NCI-H526 treated with DMSO at 0.1 percent for 48 hours (cell line): Measurements from ENCODE around the gene CSF3R.
"Not testable (repeated sequence)": the region's sequence is repeated elsewhere in the genome, so short reads cannot be mapped to it uniquely, and the experiment has no call there.

Experiments
- DNase-seq: peaks from one replicate; lab custom pipeline; 2025; lab: John Stamatoyannopoulos, UW

Gene CSF3R

GRCh38 chr1:36481771-36482723 lies 666 bp downstream of the CSF3R start:
- no peak for DNase-seq

GRCh38 chr1:36481091-36481490 lies 1.6 kb downstream of the CSF3R start:
- DNase-seq, result no peak

GRCh38 chr1:36480161-36480560 lies 2.6 kb downstream of the CSF3R start:
- DNase-seq, result no peak

- DNase-seq, result no peak
Observed at GRCh38 chr1:36479505-36480051, 3.1 kb downstream of the CSF3R start.

- DNase-seq, result not testable (repeated sequence)
Observed at GRCh38 chr1:36477615-36478014, 5.1 kb downstream of the CSF3R start.

GRCh38 chr1:36476945-36477344 lies 5.8 kb downstream of the CSF3R start:
- no peak for DNase-seq

GRCh38 chr1:36475910-36476604 lies 6.7 kb downstream of the CSF3R start:
- no peak for DNase-seq

GRCh38 chr1:36475341-36475740 lies 7.4 kb downstream of the CSF3R start:
- no peak for DNase-seq

- no peak for DNase-seq
Observed at GRCh38 chr1:36472656-36473055, 10.1 kb downstream of the CSF3R start.

GRCh38 chr1:36471830-36472641 lies 10.7 kb downstream of the CSF3R start:
- peak; percentile 99 for DNase-seq

GRCh38 chr1:36469163-36469562 lies 13.6 kb downstream of the CSF3R start:
- DNase-seq, result no peak

GRCh38 chr1:36467700-36468455 lies 14.8 kb downstream of the CSF3R start:
- no peak for DNase-seq

- DNase-seq, result no peak
Observed at GRCh38 chr1:36467027-36467410, 15.7 kb downstream of the CSF3R start.

- no peak for DNase-seq
Observed at GRCh38 chr1:36466370-36467026, 16.2 kb downstream of the CSF3R start.

- DNase-seq, result no peak
Observed at GRCh38 chr1:36465731-36466369, 16.9 kb downstream of the CSF3R start.

GRCh38 chr1:36464605-36465393 lies 17.9 kb downstream of the CSF3R start:
- DNase-seq, result no peak

- peak; percentile 98 for DNase-seq
Observed at GRCh38 chr1:36463803-36464604, 18.7 kb downstream of the CSF3R start, which contains the start of gene MRPS15. Gene MRPS15, minus strand, starts transcription at chr1:36464384. Its CDS starts 109 bp downstream, at chr1:36464275.

- DNase-seq, result no peak
Observed at GRCh38 chr1:36463463-36463802, 19.3 kb downstream of the CSF3R start.

GRCh38 chr1:36458910-36459309 lies 23.8 kb downstream of the CSF3R start:
- DNase-seq, result no peak
